GM12864 (cell line): ENCODE data around the gene CEP290.
A peak's percentile ranks its signal among the peaks of the same experiment; 100 is the strongest.
"Not testable (repeated sequence)": the region's sequence is repeated elsewhere in the genome, so short reads cannot be mapped to it uniquely, and the experiment has no call there.

ENCODE experiments used
- DNase-seq: peaks from one replicate; pipeline ENCODE4 v3.0.0-alpha.2; 2011; ENCODE audit warnings: low read depth
- H3K4me3 ChIP-seq: 2 replicates; pipeline ENCODE4 v1.5.1; 2011; ENCODE audit warnings: mild to moderate bottlenecking, low read depth, low read length, control low read depth
- CTCF ChIP-seq: IDR thresholded peaks from 2 replicates; pipeline ENCODE4 v1.5.1; 2011; ENCODE audit warnings: low read depth, mild to moderate bottlenecking, moderate library complexity, low read length, control low read depth, inconsistent platforms; ENCODE audit errors: missing control alignments

Gene CEP290

GRCh38 chr12:88056571-88056970 is 85.3 kb downstream of the CEP290 start:
- no peak for TF ChIP-seq CTCF
- DNase-seq, result no peak
- H3K4me3 ChIP-seq, result no peak overlapping the region

- TF ChIP-seq CTCF, result peak; percentile 37
- H3K4me3 ChIP-seq, result no peak overlapping the region
- no peak for DNase-seq
Measured at GRCh38 chr12:88052686-88053085, 89.2 kb downstream of the CEP290 start.

- TF ChIP-seq CTCF, result no peak
- DNase-seq, result no peak
- no peak overlapping the region for H3K4me3 ChIP-seq
Measured at GRCh38 chr12:88044035-88044434, 97.9 kb downstream of the CEP290 start.

GRCh38 chr12:88037770-88038169 is 104.1 kb downstream of the CEP290 start:
- TF ChIP-seq CTCF, result no peak
- no peak for DNase-seq
- H3K4me3 ChIP-seq, result no peak overlapping the region

GRCh38 chr12:88036353-88036965 is 105.4 kb downstream of the CEP290 start:
- DNase-seq, result no peak
- no peak for TF ChIP-seq CTCF

GRCh38 chr12:88035907-88036289 is 106.0 kb downstream of the CEP290 start:
- peak overlapping the region; percentile 92 for H3K4me3 ChIP-seq
- TF ChIP-seq CTCF, result no peak
- DNase-seq, result no peak

More at GRCh38 chr12:88036353-88036965, 105.4 kb downstream of the CEP290 start:
- peak overlapping the region; percentile 92 for H3K4me3 ChIP-seq

- peak overlapping the region; percentile 92 for H3K4me3 ChIP-seq
- TF ChIP-seq CTCF, result no peak
- DNase-seq, result peak; percentile 53
Measured at GRCh38 chr12:88035271-88035906, 106.5 kb downstream of the CEP290 start.

- DNase-seq, H3K4me3 ChIP-seq: not testable (repeated sequence)
Measured at GRCh38 chr12:88031161-88031560, 110.7 kb downstream of the CEP290 start.
